Activated CD8-positive, alpha-beta T cell treated with anti-CD3 and anti-CD28 coated beads for 36 hours (primary cell): ENCODE data around the gene RFTN1. TPM values are rescaled to one million over a fixed set of nuclear protein-coding genes. Genes with fewer than 3 reads are reported as not detected.

Experiments
- ATAC-seq: fragments of 200-7000 bp; cut with Tn5 transposase; one replicate; pipeline ENCODE4 v1.10.0; 2021; ENCODE audit warnings: mild to moderate bottlenecking, moderate library complexity
- CTCF ChIA-PET: fragments of 350-600 bp; sonication (Branson Sonifier 250); formaldehyde crosslinking; loops from one replicate; lab custom pipeline; 2021; ENCODE audit warnings: antibody characterized with exemption; lab: Charles Lee
- POLR2A ChIA-PET: fragments of 350-600 bp; sonication (Branson Sonifier 250); formaldehyde crosslinking; loops from one replicate; lab custom pipeline; 2021; ENCODE audit warnings: antibody characterized with exemption; lab: Charles Lee
- DNase-seq: peaks from one replicate; pipeline ENCODE4 v3.0.0-alpha.2; 2020
- H3K27ac Mint-ChIP-seq: one replicate; pipeline ENCODE4 v1.8.0; 2021; ENCODE audit warnings: mild to moderate bottlenecking, mixed read lengths
- H3K27me3 Mint-ChIP-seq: one replicate; pipeline ENCODE4 v1.8.0; 2021; ENCODE audit warnings: mixed read lengths
- H3K36me3 Mint-ChIP-seq: one replicate; pipeline ENCODE4 v1.8.0; 2021; ENCODE audit warnings: low read depth, mixed read lengths
- H3K4me1 Mint-ChIP-seq: one replicate; pipeline ENCODE4 v1.8.0; 2021; ENCODE audit warnings: low read depth, mixed read lengths
- H3K4me3 Mint-ChIP-seq: one replicate; pipeline ENCODE4 v1.8.0; 2021; ENCODE audit warnings: mild to moderate bottlenecking, moderate library complexity, mixed read lengths
- H3K9me3 Mint-ChIP-seq: one replicate; pipeline ENCODE4 v1.8.0; 2021; ENCODE audit warnings: mixed read lengths
- intact Hi-C: fragments of 100-400 bp; cut with micrococcal nuclease; formaldehyde crosslinking; loops from one replicate; pipeline ENCODE4 v1.10.0; 2022
- total RNA-seq, 2 experiments: library from RNA; stranded (reverse); gene quantifications; one replicate each; pipeline ENCODE4 v1.2.3, GENCODE V29; 2021
- TF ChIP-seq, protein P1 (sequence below): fragments of 200-600 bp; IDR thresholded peaks from one replicate; pipeline ENCODE4 v1.8.0; 2022; ENCODE audit warnings: antibody characterized with exemption, mild to moderate bottlenecking

RFTN1 gene
- total RNA-seq, 2 experiments from 2014 or later, result 113 to 125 TPM

DNA sequence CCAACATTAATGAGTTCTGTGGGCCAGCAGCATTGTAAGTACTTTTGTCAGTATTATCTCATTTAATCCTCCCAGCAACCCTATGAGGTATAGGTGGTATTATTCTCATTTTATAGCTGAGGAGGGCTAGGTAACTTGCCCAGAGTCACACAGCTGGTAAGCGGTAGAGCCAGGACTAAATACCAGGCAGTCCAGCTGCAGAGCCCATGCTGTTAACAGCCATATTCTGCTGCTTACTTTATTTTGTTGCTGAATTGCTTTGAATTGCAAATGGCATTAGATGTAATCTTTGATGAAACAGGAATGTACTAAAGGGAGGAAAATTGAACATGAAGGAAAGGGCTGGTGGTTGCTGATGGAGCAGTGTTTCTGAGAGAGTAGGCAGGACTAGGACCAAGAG lies 228.9 kb downstream of the RFTN1 start:
- no peak for DNase-seq
- POLR2A ChIA-PET, result interaction anchor here (2.3 to 4.4 kb wide), 2 partner anchors 29 to 228 kb away, joined by 11 to 18 read pairs; partner anchors contain the start of gene RFTN1
- TF ChIP-seq, protein P1, sequence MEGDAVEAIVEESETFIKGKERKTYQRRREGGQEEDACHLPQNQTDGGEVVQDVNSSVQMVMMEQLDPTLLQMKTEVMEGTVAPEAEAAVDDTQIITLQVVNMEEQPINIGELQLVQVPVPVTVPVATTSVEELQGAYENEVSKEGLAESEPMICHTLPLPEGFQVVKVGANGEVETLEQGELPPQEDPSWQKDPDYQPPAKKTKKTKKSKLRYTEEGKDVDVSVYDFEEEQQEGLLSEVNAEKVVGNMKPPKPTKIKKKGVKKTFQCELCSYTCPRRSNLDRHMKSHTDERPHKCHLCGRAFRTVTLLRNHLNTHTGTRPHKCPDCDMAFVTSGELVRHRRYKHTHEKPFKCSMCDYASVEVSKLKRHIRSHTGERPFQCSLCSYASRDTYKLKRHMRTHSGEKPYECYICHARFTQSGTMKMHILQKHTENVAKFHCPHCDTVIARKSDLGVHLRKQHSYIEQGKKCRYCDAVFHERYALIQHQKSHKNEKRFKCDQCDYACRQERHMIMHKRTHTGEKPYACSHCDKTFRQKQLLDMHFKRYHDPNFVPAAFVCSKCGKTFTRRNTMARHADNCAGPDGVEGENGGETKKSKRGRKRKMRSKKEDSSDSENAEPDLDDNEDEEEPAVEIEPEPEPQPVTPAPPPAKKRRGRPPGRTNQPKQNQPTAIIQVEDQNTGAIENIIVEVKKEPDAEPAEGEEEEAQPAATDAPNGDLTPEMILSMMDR, result no peak
- Mint-ChIP-seq H3K27ac (peak overlapping the region; percentile 98), H3K9me3 (no peaks in the 10 kb centered on the region), H3K4me1 (peaks cover 48% of the 10 kb centered on the region), H3K4me3 (peak overlapping the region; percentile 93), H3K27me3 (no peaks in the 10 kb centered on the region), H3K36me3 (peaks cover 69% of the 10 kb centered on the region)
- CTCF ChIA-PET, result interaction anchor here (1.2 to 11.5 kb wide), 5 partner anchors 11 to 269 kb away, joined by 3 to 138 read pairs (median 15); partner anchors contain the start of genes DPH3 and OXNAD1
- ATAC-seq, result no peak
- intact Hi-C loops, result loop anchor here (5.0 kb wide), 2 partner anchors 98 to 228 kb away; partner anchors contain the start of gene RFTN1

- Mint-ChIP-seq H3K4me3 (no peak overlapping the region), H3K4me1 (peaks cover 21% of the 10 kb centered on the region), H3K27ac (no peak overlapping the region), H3K27me3 (no peaks in the 10 kb centered on the region), H3K9me3 (no peaks in the 10 kb centered on the region), H3K36me3 (peaks cover 50% of the 10 kb centered on the region)
- ChIA-PET POLR2A (no interaction called here), CTCF (interaction anchor here (3.1 to 11.5 kb wide), 2 partner anchors 10 to 12 kb away, joined by 11 to 138 read pairs; partner anchors contain the start of genes DPH3 and OXNAD1)
- intact Hi-C loops, result no loop called here
- TF ChIP-seq, protein P1, result no peak
- DNase-seq (no peak), ATAC-seq (no peak)
These were observed 232.8 kb downstream of the RFTN1 start for GRCh38 chr3:16280671-16281070.

GRCh38 chr3:16279010-16279801 lies 234.3 kb downstream of the RFTN1 start:
- ChIA-PET POLR2A (interaction anchor here (1.2 to 1.9 kb wide), 3 partner anchors 10 to 22 kb away, joined by 4 read pairs; no protein-coding TSS in a partner anchor), CTCF (interaction anchor here (3.1 to 11.5 kb wide), 2 partner anchors 11 kb away, joined by 11 to 138 read pairs; partner anchors contain the start of genes DPH3 and OXNAD1)
- Mint-ChIP-seq H3K27ac (no peak overlapping the region), H3K9me3 (no peaks in the 10 kb centered on the region), H3K4me1 (peaks cover 7% of the 10 kb centered on the region), H3K36me3 (peaks cover 45% of the 10 kb centered on the region), H3K27me3 (no peaks in the 10 kb centered on the region), H3K4me3 (no peak overlapping the region)
- TF ChIP-seq, protein P1, result no peak
- DNase-seq (no peak), ATAC-seq (no peak)
- intact Hi-C loops, result no loop called here

- TF ChIP-seq, protein P1, result no peak
- H3K9me3 Mint-ChIP-seq, result no peaks in the 10 kb centered on the region
- intact Hi-C loops, result no loop called here
- no peak for DNase-seq
- H3K36me3 Mint-ChIP-seq, result peaks cover 36% of the 10 kb centered on the region
- POLR2A ChIA-PET, result interaction anchor here (1.0 kb wide), 1 partner anchor 12 kb away, joined by 3 read pairs; no protein-coding TSS in a partner anchor
- H3K4me1 Mint-ChIP-seq, result no peaks in the 10 kb centered on the region
- no peak for ATAC-seq
- CTCF ChIA-PET, result interaction anchor here (1.2 to 11.5 kb wide), 2 partner anchors 9 to 42 kb away, joined by 3 to 138 read pairs; partner anchors contain the start of genes DPH3 and OXNAD1
- H3K4me3 Mint-ChIP-seq, result no peak overlapping the region
- no peaks in the 10 kb centered on the region for H3K27me3 Mint-ChIP-seq
- H3K27ac Mint-ChIP-seq, result no peak overlapping the region
These were observed 236.0 kb downstream of the RFTN1 start for GRCh38 chr3:16277471-16277870.
